ENCODE data around the gene PRKCA. TPM values are rescaled to one million over a fixed set of nuclear protein-coding genes. Genes with fewer than 3 reads are reported as not detected.

The PRKCA gene
- total RNA-seq, 1 experiment from 2014 or later = 29.6 TPM

- intact Hi-C loops (cut with micrococcal nuclease; ENCODE audit: unreplicated experiment) = no loop called here
- peaks cover 9% of the 10 kb centered on the region for H3K9me3 Mint-ChIP-seq (ENCODE audit: unreplicated experiment)
- DNase-seq = peak; percentile 37 to 54
- no TSS peak for BruUV-seq (replicated peaks)
- H3K4me3 ChIP-seq (ENCODE audit: low read depth, low read length) = no peak overlapping the region
- peaks cover 7% of the 10 kb centered on the region; the same call in 1 of the 2 replicates for H3K9me3 ChIP-seq
- no peaks in the 10 kb centered on the region for H3K27me3 Mint-ChIP-seq (ENCODE audit: insufficient read depth, unreplicated experiment)
- no peaks in the 10 kb centered on the region for H3K36me3 ChIP-seq (ENCODE audit: control insufficient read depth, insufficient read depth, low read length)
- peak overlapping the region; percentile 82 for H3K27ac Mint-ChIP-seq (ENCODE audit: unreplicated experiment)
- TF ChIP-seq, protein P1, sequence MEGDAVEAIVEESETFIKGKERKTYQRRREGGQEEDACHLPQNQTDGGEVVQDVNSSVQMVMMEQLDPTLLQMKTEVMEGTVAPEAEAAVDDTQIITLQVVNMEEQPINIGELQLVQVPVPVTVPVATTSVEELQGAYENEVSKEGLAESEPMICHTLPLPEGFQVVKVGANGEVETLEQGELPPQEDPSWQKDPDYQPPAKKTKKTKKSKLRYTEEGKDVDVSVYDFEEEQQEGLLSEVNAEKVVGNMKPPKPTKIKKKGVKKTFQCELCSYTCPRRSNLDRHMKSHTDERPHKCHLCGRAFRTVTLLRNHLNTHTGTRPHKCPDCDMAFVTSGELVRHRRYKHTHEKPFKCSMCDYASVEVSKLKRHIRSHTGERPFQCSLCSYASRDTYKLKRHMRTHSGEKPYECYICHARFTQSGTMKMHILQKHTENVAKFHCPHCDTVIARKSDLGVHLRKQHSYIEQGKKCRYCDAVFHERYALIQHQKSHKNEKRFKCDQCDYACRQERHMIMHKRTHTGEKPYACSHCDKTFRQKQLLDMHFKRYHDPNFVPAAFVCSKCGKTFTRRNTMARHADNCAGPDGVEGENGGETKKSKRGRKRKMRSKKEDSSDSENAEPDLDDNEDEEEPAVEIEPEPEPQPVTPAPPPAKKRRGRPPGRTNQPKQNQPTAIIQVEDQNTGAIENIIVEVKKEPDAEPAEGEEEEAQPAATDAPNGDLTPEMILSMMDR (IDR thresholded peaks at IDR 0.05; ENCODE audit: insufficient read depth in 1 of 2, low read depth in 1 of 2, low read length in 1 of 2, severe bottlenecking in 1 of 2, unreplicated experiment in 1 of 2) = no peak
- ChIA-PET CTCF (interaction anchor here (0.6 to 1.7 kb wide), 3 partner anchors 19 to 242 kb away, joined by 4 read pairs; no protein-coding TSS in a partner anchor), POLR2A (no interaction called here)
- H3K36me3 Mint-ChIP-seq (ENCODE audit: insufficient read depth, unreplicated experiment) = peaks cover 4% of the 10 kb centered on the region
- H3K27me3 ChIP-seq (replicated peaks; ENCODE audit: control insufficient read depth, insufficient read depth, low read length) = no peaks in the 10 kb centered on the region
- peak overlapping the region; percentile 25 for H3K4me3 Mint-ChIP-seq (ENCODE audit: unreplicated experiment)
- peaks cover 38% of the 10 kb centered on the region for H3K4me1 Mint-ChIP-seq (ENCODE audit: low read depth, unreplicated experiment)
- H3K4me1 ChIP-seq = peaks cover 64% of the 10 kb centered on the region
Observed at GRCh38 chr17:66548158-66548557, 245.7 kb downstream of the PRKCA start.

GRCh38 chr17:66548659-66549310 is 246.4 kb downstream of the PRKCA start:
- intact Hi-C loops (cut with micrococcal nuclease; ENCODE audit: unreplicated experiment) = no loop called here
- CTCF ChIA-PET = interaction anchor here (1.7 kb wide), 1 partner anchor 18 kb away, joined by 4 read pairs; no protein-coding TSS in a partner anchor
- Mint-ChIP-seq H3K4me3 (ENCODE audit: unreplicated experiment) (peak overlapping the region; percentile 25), H3K9me3 (ENCODE audit: unreplicated experiment) (peaks cover 9% of the 10 kb centered on the region), H3K27ac (ENCODE audit: unreplicated experiment) (peak overlapping the region; percentile 82), H3K36me3 (ENCODE audit: insufficient read depth, unreplicated experiment) (peaks cover 4% of the 10 kb centered on the region), H3K4me1 (ENCODE audit: low read depth, unreplicated experiment) (peaks cover 36% of the 10 kb centered on the region), H3K27me3 (ENCODE audit: insufficient read depth, unreplicated experiment) (no peaks in the 10 kb centered on the region)
- Histone ChIP-seq H3K27me3 (replicated peaks; ENCODE audit: control insufficient read depth, insufficient read depth, low read length) (no peaks in the 10 kb centered on the region), H3K4me3 (ENCODE audit: low read depth, low read length) (no peak overlapping the region), H3K36me3 (ENCODE audit: control insufficient read depth, insufficient read depth, low read length) (no peaks in the 10 kb centered on the region), H3K9me3 (peaks cover 7% of the 10 kb centered on the region; the same call in 1 of the 2 replicates), H3K4me1 (peaks cover 64% of the 10 kb centered on the region)
- no TSS peak for BruUV-seq (replicated peaks)
- POLR2A ChIA-PET = no interaction called here
- TF ChIP-seq, protein P1 (IDR thresholded peaks at IDR 0.05; ENCODE audit: insufficient read depth in 1 of 2, low read depth in 1 of 2, low read length in 1 of 2, severe bottlenecking in 1 of 2, unreplicated experiment in 1 of 2) = no peak
- DNase-seq = peak; percentile 26 to 49

DNA sequence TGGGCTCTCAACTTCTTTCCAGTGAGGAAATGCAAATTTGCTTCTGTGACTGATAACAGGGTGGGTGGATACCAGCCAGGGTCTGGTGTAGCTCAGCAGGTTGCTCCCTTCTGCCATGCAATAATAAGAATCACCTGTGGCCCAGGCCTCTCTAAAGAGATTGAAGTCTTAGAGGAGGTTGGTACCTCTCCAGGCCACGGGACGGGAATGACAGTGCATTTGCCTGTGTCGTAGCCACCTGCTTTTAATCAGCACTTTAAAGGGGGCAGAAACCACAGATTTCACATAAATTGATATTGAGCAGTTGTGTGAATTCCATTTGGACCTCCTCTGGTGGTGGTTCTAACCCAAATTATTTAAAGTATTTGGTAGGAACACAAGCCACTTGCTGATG is 246.9 kb downstream of the PRKCA start:
- no peaks in the 10 kb centered on the region for H3K27me3 Mint-ChIP-seq (ENCODE audit: insufficient read depth, unreplicated experiment)
- ChIA-PET POLR2A (no interaction called here), CTCF (interaction anchor here (1.7 kb wide), 1 partner anchor 18 kb away, joined by 4 read pairs; no protein-coding TSS in a partner anchor)
- no TSS peak for BruUV-seq (replicated peaks)
- Histone ChIP-seq H3K36me3 (ENCODE audit: control insufficient read depth, insufficient read depth, low read length) (no peaks in the 10 kb centered on the region), H3K27me3 (replicated peaks; ENCODE audit: control insufficient read depth, insufficient read depth, low read length) (no peaks in the 10 kb centered on the region), H3K4me3 (ENCODE audit: low read depth, low read length) (no peak overlapping the region), H3K4me1 (peaks cover 64% of the 10 kb centered on the region), H3K9me3 (peaks cover 7% of the 10 kb centered on the region; the same call in 1 of the 2 replicates)
- H3K4me3 Mint-ChIP-seq (ENCODE audit: unreplicated experiment) = peak overlapping the region; percentile 41
- peaks cover 36% of the 10 kb centered on the region for H3K4me1 Mint-ChIP-seq (ENCODE audit: low read depth, unreplicated experiment)
- peaks cover 9% of the 10 kb centered on the region for H3K9me3 Mint-ChIP-seq (ENCODE audit: unreplicated experiment)
- peaks cover 4% of the 10 kb centered on the region for H3K36me3 Mint-ChIP-seq (ENCODE audit: insufficient read depth, unreplicated experiment)
- no peak for DNase-seq
- peak overlapping the region; percentile 82 for H3K27ac Mint-ChIP-seq (ENCODE audit: unreplicated experiment)
- intact Hi-C loops (cut with micrococcal nuclease; ENCODE audit: unreplicated experiment) = no loop called here
- TF ChIP-seq, protein P1 (IDR thresholded peaks at IDR 0.05; ENCODE audit: insufficient read depth in 1 of 2, low read depth in 1 of 2, low read length in 1 of 2, severe bottlenecking in 1 of 2, unreplicated experiment in 1 of 2) = no peak

Measured in Caco-2 (cell line).